ENCODE measurements around the gene XYLT1. TPM values are rescaled to one million over a fixed set of nuclear protein-coding genes. Genes with fewer than 3 reads are reported as not detected.
"Not testable (repeated sequence)": the region's sequence is repeated elsewhere in the genome, so short reads cannot be mapped to it uniquely, and the experiment has no call there.

The XYLT1 gene
- total RNA-seq, 1 experiment from 2014 or later, result 1.7 TPM

DNA sequence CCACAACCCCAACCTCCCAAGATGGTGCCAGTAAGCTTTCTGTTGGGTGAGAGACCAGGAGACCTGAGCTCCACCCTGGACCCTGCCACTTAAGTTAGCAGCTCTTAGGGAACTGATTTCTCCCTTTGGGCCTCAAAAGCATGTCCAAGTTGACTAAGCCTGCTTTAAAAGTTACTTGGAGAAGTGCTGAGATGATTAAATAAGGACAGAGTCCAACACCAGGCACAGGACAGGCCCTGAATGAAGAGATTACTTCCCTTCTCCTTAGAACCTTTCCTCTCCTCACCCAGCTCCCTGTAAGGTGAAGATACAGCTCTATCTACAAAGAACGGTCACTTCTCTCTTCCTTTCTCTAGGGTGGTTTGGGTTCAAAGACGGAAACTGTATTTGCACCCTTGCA is 162.6 kb downstream of the XYLT1 start:
- Histone ChIP-seq H3K9me2 (ENCODE audit: insufficient read depth) (no peaks in the 10 kb centered on the region), H4K20me1 (ENCODE audit: insufficient read depth) (no peaks in the 10 kb centered on the region), H3K27ac (no peak overlapping the region), H3K9me3 (ENCODE audit: insufficient read depth, low read depth) (no peaks in the 10 kb centered on the region), H3F3A (ENCODE audit: insufficient read depth, low read depth) (no peaks in the 10 kb centered on the region), H3K27me3 (ENCODE audit: insufficient read depth, low read depth) (no peaks in the 10 kb centered on the region), H3K4me1 (replicated peaks; ENCODE audit: insufficient read depth) (no peaks in the 10 kb centered on the region), H3K4me3 (no peak overlapping the region), H3K79me2 (ENCODE audit: low read depth) (no peaks in the 10 kb centered on the region), H2AFZ (no peak overlapping the region), H3K4me2 (no peak overlapping the region), H3K36me3 (ENCODE audit: low read depth) (no peaks in the 10 kb centered on the region)
- TF ChIP-seq, protein P1, sequence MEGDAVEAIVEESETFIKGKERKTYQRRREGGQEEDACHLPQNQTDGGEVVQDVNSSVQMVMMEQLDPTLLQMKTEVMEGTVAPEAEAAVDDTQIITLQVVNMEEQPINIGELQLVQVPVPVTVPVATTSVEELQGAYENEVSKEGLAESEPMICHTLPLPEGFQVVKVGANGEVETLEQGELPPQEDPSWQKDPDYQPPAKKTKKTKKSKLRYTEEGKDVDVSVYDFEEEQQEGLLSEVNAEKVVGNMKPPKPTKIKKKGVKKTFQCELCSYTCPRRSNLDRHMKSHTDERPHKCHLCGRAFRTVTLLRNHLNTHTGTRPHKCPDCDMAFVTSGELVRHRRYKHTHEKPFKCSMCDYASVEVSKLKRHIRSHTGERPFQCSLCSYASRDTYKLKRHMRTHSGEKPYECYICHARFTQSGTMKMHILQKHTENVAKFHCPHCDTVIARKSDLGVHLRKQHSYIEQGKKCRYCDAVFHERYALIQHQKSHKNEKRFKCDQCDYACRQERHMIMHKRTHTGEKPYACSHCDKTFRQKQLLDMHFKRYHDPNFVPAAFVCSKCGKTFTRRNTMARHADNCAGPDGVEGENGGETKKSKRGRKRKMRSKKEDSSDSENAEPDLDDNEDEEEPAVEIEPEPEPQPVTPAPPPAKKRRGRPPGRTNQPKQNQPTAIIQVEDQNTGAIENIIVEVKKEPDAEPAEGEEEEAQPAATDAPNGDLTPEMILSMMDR (conservative IDR thresholded peaks at IDR 0.05), result no peak
- TF ChIP-seq EZH2 (IDR thresholded peaks at IDR 0.05; ENCODE audit: low read depth), result no peak
- ChIA-PET POLR2A (ENCODE audit: unreplicated experiment) (no interaction called here), CTCF (no interaction called here)
- no TSS peak for BruUV-seq (replicated peaks)
- intact Hi-C loops (cut with micrococcal nuclease; ENCODE audit: unreplicated experiment), result no loop called here
- no peak for DNase-seq

DNA sequence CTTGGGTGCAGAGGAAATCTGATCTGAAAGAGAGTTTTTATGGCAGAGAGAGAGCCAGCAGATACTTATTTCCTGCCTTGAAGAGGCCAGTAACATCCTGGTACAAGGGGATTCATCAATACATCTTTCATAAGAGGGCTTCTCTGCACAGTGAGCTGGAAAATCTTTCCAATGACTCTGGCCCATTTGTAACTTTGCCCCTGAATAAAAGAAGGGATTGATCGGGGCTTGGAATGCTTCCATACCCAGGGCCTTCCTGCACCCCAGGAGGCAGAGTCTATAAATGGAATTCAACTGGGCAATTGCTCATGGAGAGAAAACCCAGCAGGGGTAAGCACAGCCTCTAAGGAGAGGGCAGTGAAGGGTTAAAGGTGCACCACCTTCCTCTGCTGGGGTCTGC is 163.3 kb downstream of the XYLT1 start:
- BruUV-seq (replicated peaks), result no TSS peak
- Histone ChIP-seq H3K27me3 (ENCODE audit: insufficient read depth, low read depth) (no peaks in the 10 kb centered on the region), H4K20me1 (ENCODE audit: insufficient read depth) (no peaks in the 10 kb centered on the region)

GRCh38 chr16:17306745-17307144 is 164.0 kb downstream of the XYLT1 start:
- Histone ChIP-seq H3K9me2 (ENCODE audit: insufficient read depth) (no peaks in the 10 kb centered on the region), H3K27me3 (ENCODE audit: insufficient read depth, low read depth) (no peaks in the 10 kb centered on the region), H4K20me1 (ENCODE audit: insufficient read depth) (no peaks in the 10 kb centered on the region), H2AFZ (no peak overlapping the region), H3K9me3 (ENCODE audit: insufficient read depth, low read depth) (no peaks in the 10 kb centered on the region), H3K4me2 (no peak overlapping the region), H3K4me3 (no peak overlapping the region), H3K36me3 (ENCODE audit: low read depth) (no peaks in the 10 kb centered on the region), H3K4me1 (replicated peaks; ENCODE audit: insufficient read depth) (no peaks in the 10 kb centered on the region), H3F3A (ENCODE audit: insufficient read depth, low read depth) (no peaks in the 10 kb centered on the region), H3K27ac (no peak overlapping the region), H3K79me2 (ENCODE audit: low read depth) (no peaks in the 10 kb centered on the region)
- ChIA-PET POLR2A (ENCODE audit: unreplicated experiment) (no interaction called here), CTCF (no interaction called here)
- intact Hi-C loops (cut with micrococcal nuclease; ENCODE audit: unreplicated experiment), result no loop called here
- no TSS peak for BruUV-seq (replicated peaks)
- DNase-seq, result no peak
- TF ChIP-seq, protein P1 (conservative IDR thresholded peaks at IDR 0.05), result no peak
- TF ChIP-seq EZH2 (IDR thresholded peaks at IDR 0.05; ENCODE audit: low read depth), result no peak

More for the DNA sequence above, 163.3 kb downstream of the XYLT1 start:
- Histone ChIP-seq H3K79me2 (ENCODE audit: low read depth) (no peaks in the 10 kb centered on the region), H2AFZ (no peak overlapping the region), H3F3A (ENCODE audit: insufficient read depth, low read depth) (no peaks in the 10 kb centered on the region), H3K9me3 (ENCODE audit: insufficient read depth, low read depth) (no peaks in the 10 kb centered on the region), H3K27ac (no peak overlapping the region), H3K4me2 (no peak overlapping the region), H3K4me3 (no peak overlapping the region), H3K9me2 (ENCODE audit: insufficient read depth) (no peaks in the 10 kb centered on the region), H3K4me1 (replicated peaks; ENCODE audit: insufficient read depth) (no peaks in the 10 kb centered on the region), H3K36me3 (ENCODE audit: low read depth) (no peaks in the 10 kb centered on the region)
- no peak for TF ChIP-seq EZH2 (IDR thresholded peaks at IDR 0.05; ENCODE audit: low read depth)
- TF ChIP-seq, protein P1 (conservative IDR thresholded peaks at IDR 0.05), result no peak
- DNase-seq, result no peak
- CTCF ChIA-PET, result no interaction called here
- POLR2A ChIA-PET (ENCODE audit: unreplicated experiment), result interaction anchor here (0.5 kb wide), 1 partner anchor 134 kb away, joined by 9 read pairs; no protein-coding TSS in a partner anchor
- intact Hi-C loops (cut with micrococcal nuclease; ENCODE audit: unreplicated experiment), result no loop called here

DNA sequence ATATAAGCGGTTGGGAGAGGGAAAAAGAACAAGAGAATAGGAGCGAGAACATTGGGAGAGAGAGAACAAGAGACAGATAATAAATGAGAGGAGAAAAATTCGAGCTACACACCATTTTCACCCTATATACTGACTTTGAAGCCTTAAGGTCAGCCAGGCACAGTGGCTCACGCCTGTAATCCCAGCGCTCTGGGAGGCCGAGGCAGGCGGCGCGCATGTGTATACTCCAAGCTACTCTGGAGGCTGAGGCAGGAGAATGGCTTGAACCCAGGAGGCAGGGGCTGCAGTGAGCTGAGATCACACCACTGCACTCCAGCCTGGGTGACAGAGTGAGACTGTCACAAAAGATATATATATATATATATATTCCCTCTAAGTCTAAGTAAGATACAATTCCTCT is 164.5 kb downstream of the XYLT1 start:
- H2AFZ ChIP-seq; H3K27me3 ChIP-seq (ENCODE audit: insufficient read depth, low read depth); H4K20me1 ChIP-seq (ENCODE audit: insufficient read depth); CTCF ChIA-PET; H3K9me2 ChIP-seq (ENCODE audit: insufficient read depth); H3F3A ChIP-seq (ENCODE audit: insufficient read depth, low read depth); H3K27ac ChIP-seq; H3K4me3 ChIP-seq; H3K9me3 ChIP-seq (ENCODE audit: insufficient read depth, low read depth); H3K79me2 ChIP-seq (ENCODE audit: low read depth); H3K4me1 ChIP-seq (replicated peaks; ENCODE audit: insufficient read depth); BruUV-seq (replicated peaks); H3K36me3 ChIP-seq (ENCODE audit: low read depth); H3K4me2 ChIP-seq; intact Hi-C loops (cut with micrococcal nuclease; ENCODE audit: unreplicated experiment); DNase-seq: not testable (repeated sequence)
- POLR2A ChIA-PET (ENCODE audit: unreplicated experiment), result interaction anchor here (0.7 kb wide), 1 partner anchor 32 kb away, joined by 3 read pairs; no protein-coding TSS in a partner anchor

Measured in PC-9 (cell line).